ENCODE data around the gene COG4.
A peak's percentile ranks its signal among the peaks of the same experiment; 100 is the strongest.

Gene COG4

GRCh38 chr16:70523076-70523742, at the start of gene COG4:
TSS of gene COG4 (minus strand) at chr16:70523554. CDS start at chr16:70523543, 11 bp downstream.
- DNase-seq (ENCODE audit: low spot score in 2 of 2): peak; percentile 76 to 92
- H3K4me1 Mint-ChIP-seq: peaks cover 34% of the 10 kb centered on the region
- peak within 1 kb of the TSS; percentile 95 for H3K4me3 Mint-ChIP-seq
- H3K27ac Mint-ChIP-seq: peak within 1 kb of the TSS; percentile 99
- ATAC-seq: peak; percentile 87
- no peaks in the 10 kb centered on the region for H3K9me3 Mint-ChIP-seq
- H3K36me3 Mint-ChIP-seq: peaks cover 58% of the 10 kb centered on the region

- H3K4me3 Mint-ChIP-seq: no peak overlapping the region
- DNase-seq (ENCODE audit: low spot score in 2 of 2) (no peak), ATAC-seq (no peak)
- no peaks in the 10 kb centered on the region for H3K9me3 Mint-ChIP-seq
- H3K4me1 Mint-ChIP-seq: peaks cover 38% of the 10 kb centered on the region
- H3K27ac Mint-ChIP-seq: peak overlapping the region; percentile 89
- H3K36me3 Mint-ChIP-seq: peaks cover 96% of the 10 kb centered on the region
These were observed 49.5 kb upstream of the COG4 start for GRCh38 chr16:70572926-70573270.

- H3K9me3 Mint-ChIP-seq: no peaks in the 10 kb centered on the region
- H3K4me3 Mint-ChIP-seq: no peak overlapping the region
- peak overlapping the region; percentile 89 for H3K27ac Mint-ChIP-seq
- ATAC-seq (peak; percentile 41), DNase-seq (ENCODE audit: low spot score in 2 of 2) (no peak)
- H3K4me1 Mint-ChIP-seq: peaks cover 36% of the 10 kb centered on the region
- peaks cover 100% of the 10 kb centered on the region for H3K36me3 Mint-ChIP-seq
These were observed 48.9 kb upstream of the COG4 start for GRCh38 chr16:70572050-70572925.

DNA sequence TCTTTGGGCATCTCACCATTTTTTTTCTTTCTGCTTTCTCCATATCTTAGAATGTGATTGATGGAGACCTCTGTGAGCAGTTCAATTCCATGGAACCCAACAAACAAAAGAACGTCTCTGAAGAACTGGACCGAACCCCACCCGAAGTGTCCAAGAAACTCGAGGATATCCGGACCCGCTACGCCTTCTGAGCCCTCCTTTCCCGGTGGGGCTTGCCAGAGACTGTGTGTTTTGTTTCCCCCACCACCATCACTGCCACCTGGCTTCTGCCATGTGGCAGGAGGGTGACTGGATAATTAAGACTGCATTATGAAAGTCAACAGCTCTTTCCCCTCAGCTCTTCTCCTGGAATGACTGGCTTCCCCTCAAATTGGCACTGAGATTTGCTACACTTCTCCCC, 48.3 kb upstream of the COG4 start:
- ATAC-seq (peak; percentile 41), DNase-seq (ENCODE audit: low spot score in 2 of 2) (no peak)
- H3K27ac Mint-ChIP-seq: peak overlapping the region; percentile 89
- H3K9me3 Mint-ChIP-seq: no peaks in the 10 kb centered on the region
- H3K4me3 Mint-ChIP-seq: no peak overlapping the region
- H3K36me3 Mint-ChIP-seq: peaks cover 100% of the 10 kb centered on the region
- H3K4me1 Mint-ChIP-seq: peaks cover 30% of the 10 kb centered on the region

GRCh38 chr16:70570967-70571570, 47.7 kb upstream of the COG4 start:
- DNase-seq (ENCODE audit: low spot score in 2 of 2) (no peak), ATAC-seq (no peak)
- Mint-ChIP-seq H3K4me1 (peaks cover 24% of the 10 kb centered on the region), H3K27ac (peak overlapping the region; percentile 89), H3K4me3 (no peak overlapping the region), H3K36me3 (peaks cover 100% of the 10 kb centered on the region), H3K9me3 (no peaks in the 10 kb centered on the region)

- H3K27ac Mint-ChIP-seq: no peak overlapping the region
- peaks cover 100% of the 10 kb centered on the region for H3K36me3 Mint-ChIP-seq
- peaks cover 17% of the 10 kb centered on the region for H3K4me1 Mint-ChIP-seq
- ATAC-seq (no peak), DNase-seq (ENCODE audit: low spot score in 2 of 2) (no peak)
- no peaks in the 10 kb centered on the region for H3K9me3 Mint-ChIP-seq
- H3K4me3 Mint-ChIP-seq: no peak overlapping the region
These were observed 46.4 kb upstream of the COG4 start for GRCh38 chr16:70569752-70570151.

DNA sequence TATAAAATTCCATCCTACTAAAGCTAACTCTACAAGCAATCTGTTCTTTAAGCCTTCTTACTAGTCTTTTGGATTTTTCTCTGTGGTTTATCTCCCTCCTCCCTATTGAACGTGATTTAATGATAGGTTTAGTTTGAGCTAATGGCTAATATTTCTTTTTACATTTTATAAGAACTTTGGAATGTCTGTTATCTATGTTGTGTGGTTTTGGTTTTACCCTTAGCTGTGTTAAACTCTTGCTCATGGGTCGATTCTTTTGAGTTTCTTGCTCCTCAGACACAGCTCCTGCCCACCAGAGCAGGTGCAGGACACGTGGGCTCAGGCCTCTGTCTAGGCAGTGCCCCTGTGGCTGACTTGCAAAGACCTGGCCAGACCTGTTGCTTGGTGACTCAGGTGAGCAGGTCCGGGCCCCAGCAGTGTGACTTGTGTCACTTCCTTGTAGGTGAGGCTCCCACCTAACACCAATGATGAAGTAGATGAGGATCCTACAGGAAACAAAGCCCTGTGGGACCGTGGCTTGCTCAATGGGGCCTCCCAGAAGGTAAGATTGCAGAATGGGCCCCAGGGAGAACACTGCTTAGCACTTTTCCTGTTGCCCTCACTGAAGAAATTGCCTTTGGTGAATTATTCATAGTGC, 45.4 kb upstream of the COG4 start:
- H3K27ac Mint-ChIP-seq: peak overlapping the region; percentile 76
- peaks cover 100% of the 10 kb centered on the region for H3K36me3 Mint-ChIP-seq
- ATAC-seq (no peak), DNase-seq (ENCODE audit: low spot score in 2 of 2) (no peak)
- no peaks in the 10 kb centered on the region for H3K9me3 Mint-ChIP-seq
- H3K4me3 Mint-ChIP-seq: no peak overlapping the region
- peaks cover 17% of the 10 kb centered on the region for H3K4me1 Mint-ChIP-seq

GRCh38 chr16:70565053-70565452, 41.7 kb upstream of the COG4 start:
- no peaks in the 10 kb centered on the region for H3K9me3 Mint-ChIP-seq
- H3K4me1 Mint-ChIP-seq: no peaks in the 10 kb centered on the region
- DNase-seq (ENCODE audit: low spot score in 2 of 2) (no peak), ATAC-seq (no peak)
- H3K4me3 Mint-ChIP-seq: no peak overlapping the region
- H3K36me3 Mint-ChIP-seq: peaks cover 100% of the 10 kb centered on the region
- peak overlapping the region; percentile 54 for H3K27ac Mint-ChIP-seq

DNA sequence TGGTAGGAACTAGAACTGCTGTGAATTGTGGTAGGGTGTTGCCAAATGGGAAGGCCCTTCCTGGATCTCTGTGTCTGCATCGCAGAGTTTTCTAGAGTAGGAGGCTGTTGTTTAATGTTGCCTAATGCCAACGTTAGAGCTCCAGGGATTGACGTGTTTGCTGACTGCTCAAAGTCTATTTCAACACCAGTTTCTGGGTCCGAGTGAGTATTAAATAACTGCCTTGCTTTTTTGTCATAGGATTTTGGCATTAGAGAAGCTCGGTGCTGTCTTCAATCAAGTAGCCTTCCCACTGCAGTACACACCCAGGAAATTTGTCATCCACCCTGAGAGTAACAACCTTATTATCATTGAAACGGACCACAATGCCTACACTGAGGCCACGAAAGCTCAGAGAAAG, 40.3 kb upstream of the COG4 start:
- Mint-ChIP-seq H3K27ac (no peak overlapping the region), H3K36me3 (peaks cover 100% of the 10 kb centered on the region)

DNA sequence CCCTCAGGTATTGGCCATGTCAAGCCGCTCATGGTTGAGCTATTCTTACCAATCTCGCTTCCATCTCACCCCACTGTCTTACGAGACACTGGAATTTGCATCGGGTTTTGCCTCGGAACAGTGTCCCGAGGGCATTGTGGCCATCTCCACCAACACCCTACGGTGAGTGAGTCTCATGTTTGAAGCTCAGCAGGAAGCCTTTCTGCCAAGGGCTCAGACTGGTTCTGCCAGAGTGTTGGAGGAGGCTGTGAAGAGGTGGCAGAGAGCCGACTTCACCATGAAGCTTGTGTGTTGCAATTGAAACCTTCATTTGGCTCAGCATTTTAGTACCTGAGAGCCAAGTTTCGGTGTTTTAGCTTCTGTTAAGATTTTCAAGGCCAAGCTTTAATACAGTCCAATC, 38.3 kb upstream of the COG4 start:
- Mint-ChIP-seq H3K27ac (peak overlapping the region; percentile 1), H3K4me3 (no peak overlapping the region), H3K4me1 (no peaks in the 10 kb centered on the region), H3K9me3 (no peaks in the 10 kb centered on the region), H3K36me3 (peaks cover 100% of the 10 kb centered on the region)
- ATAC-seq: no peak
- no peak for DNase-seq (ENCODE audit: low spot score in 2 of 2)

More for the DNA sequence above, 40.3 kb upstream of the COG4 start:
- ATAC-seq (no peak), DNase-seq (ENCODE audit: low spot score in 2 of 2) (no peak)
- no peak overlapping the region for H3K4me3 Mint-ChIP-seq
- no peaks in the 10 kb centered on the region for H3K4me1 Mint-ChIP-seq
- no peaks in the 10 kb centered on the region for H3K9me3 Mint-ChIP-seq

- DNase-seq (ENCODE audit: low spot score in 2 of 2): no peak
- Mint-ChIP-seq H3K4me1 (no peaks in the 10 kb centered on the region), H3K4me3 (no peak overlapping the region), H3K36me3 (peaks cover 100% of the 10 kb centered on the region), H3K9me3 (no peaks in the 10 kb centered on the region), H3K27ac (peak overlapping the region; percentile 56)
- no peak for ATAC-seq
These were observed 32.7 kb upstream of the COG4 start for GRCh38 chr16:70556063-70556462.

GRCh38 chr16:70553645-70554044, 30.3 kb upstream of the COG4 start:
- Mint-ChIP-seq H3K27ac (no peak overlapping the region), H3K9me3 (no peaks in the 10 kb centered on the region), H3K36me3 (peaks cover 100% of the 10 kb centered on the region), H3K4me3 (no peak overlapping the region), H3K4me1 (peaks cover 12% of the 10 kb centered on the region)
- DNase-seq (ENCODE audit: low spot score in 2 of 2) (no peak), ATAC-seq (no peak)

DNA sequence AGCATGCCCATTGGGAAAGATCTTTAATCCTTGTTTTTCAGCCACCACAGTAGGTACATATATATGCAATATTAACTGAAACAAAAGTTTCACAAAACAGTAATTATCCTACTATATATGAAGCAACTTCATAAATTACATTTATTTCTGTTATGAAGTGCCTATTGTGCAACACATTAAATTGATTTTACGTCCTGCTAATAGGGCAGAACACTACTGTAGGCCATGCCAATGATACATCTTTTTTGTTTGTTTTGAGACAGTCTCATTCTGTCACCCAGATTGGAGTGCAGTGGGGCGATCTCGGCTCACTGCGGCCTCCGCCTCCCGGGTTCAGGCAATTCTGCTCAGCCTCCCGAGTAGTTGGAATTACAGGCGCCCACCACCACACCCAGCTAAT, 29.3 kb upstream of the COG4 start:
- peaks cover 100% of the 10 kb centered on the region for H3K36me3 Mint-ChIP-seq
- DNase-seq (ENCODE audit: low spot score in 2 of 2): no peak
- no peak overlapping the region for H3K4me3 Mint-ChIP-seq
- peaks cover 22% of the 10 kb centered on the region for H3K4me1 Mint-ChIP-seq
- ATAC-seq: no peak
- H3K27ac Mint-ChIP-seq: no peak overlapping the region
- no peaks in the 10 kb centered on the region for H3K9me3 Mint-ChIP-seq

DNA sequence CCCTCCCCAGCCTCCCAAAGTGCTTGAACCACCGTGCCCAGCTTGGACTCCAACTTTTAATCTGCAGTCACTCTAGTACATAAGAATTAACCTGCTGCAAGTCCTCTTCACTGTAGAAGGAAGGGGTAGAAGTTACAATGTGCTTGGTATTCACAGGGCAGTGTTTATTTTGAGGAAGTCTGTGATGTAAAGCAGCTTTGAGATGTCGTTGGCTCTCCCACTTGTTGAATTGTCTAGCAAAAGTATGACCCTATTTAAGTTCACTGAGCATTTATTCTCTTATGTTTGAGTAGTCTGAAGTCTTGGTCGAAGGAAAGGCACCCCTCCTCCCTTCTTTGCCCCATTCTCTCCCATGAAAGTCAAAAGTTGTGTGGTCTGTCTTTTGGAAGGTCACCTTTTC, 28.4 kb upstream of the COG4 start:
- H3K9me3 Mint-ChIP-seq: no peaks in the 10 kb centered on the region
- H3K4me3 Mint-ChIP-seq: no peak overlapping the region
- DNase-seq (ENCODE audit: low spot score in 2 of 2): no peak
- H3K27ac Mint-ChIP-seq: no peak overlapping the region
- ATAC-seq: no peak
- peaks cover 24% of the 10 kb centered on the region for H3K4me1 Mint-ChIP-seq
- H3K36me3 Mint-ChIP-seq: peaks cover 100% of the 10 kb centered on the region

DNA sequence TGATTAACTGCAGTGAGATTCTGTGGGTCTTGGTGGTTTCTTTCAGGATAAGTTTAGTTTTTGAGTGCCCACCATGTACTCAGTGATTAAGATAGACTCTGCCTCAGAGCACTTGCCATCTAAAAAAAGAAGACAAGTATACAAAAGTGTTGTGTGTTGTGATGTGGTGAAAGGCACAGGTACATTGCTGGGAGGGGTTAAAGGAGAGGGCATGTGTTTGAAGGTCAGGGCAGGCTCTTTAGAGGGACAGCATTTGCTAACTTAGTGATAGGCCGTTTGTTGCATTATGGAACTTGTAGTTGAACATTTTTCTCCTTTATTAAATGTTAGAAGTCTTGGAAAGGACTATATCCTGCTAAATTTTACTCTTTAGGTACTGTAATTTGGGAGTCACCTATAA, 26.7 kb upstream of the COG4 start:
- DNase-seq (ENCODE audit: low spot score in 2 of 2): no peak

More for the DNA sequence above, 26.7 kb upstream of the COG4 start:
- Mint-ChIP-seq H3K4me3 (no peak overlapping the region), H3K36me3 (peaks cover 100% of the 10 kb centered on the region), H3K9me3 (no peaks in the 10 kb centered on the region), H3K27ac (peak overlapping the region; percentile 59), H3K4me1 (peaks cover 24% of the 10 kb centered on the region)
- no peak for ATAC-seq

Data from stimulated activated effector memory CD8-positive, alpha-beta T cell treated with anti-CD3 and anti-CD28 coated beads, Interleukin-12 subunit alpha, Interleukin-12 subunit beta, amount 100 ng/mL, for 72 hours (primary cell).